Measurements from ENCODE around the gene PAFAH2. TPM values are rescaled to one million over a fixed set of nuclear protein-coding genes. Genes with fewer than 3 reads are reported as not detected.

PAFAH2 gene
- total and polyA plus RNA-seq, 2 of the 8 experiments (the other 6 are each of a cell fraction or from before 2014, with no cell fraction given), result 7.7 to 9.3 TPM

DNA sequence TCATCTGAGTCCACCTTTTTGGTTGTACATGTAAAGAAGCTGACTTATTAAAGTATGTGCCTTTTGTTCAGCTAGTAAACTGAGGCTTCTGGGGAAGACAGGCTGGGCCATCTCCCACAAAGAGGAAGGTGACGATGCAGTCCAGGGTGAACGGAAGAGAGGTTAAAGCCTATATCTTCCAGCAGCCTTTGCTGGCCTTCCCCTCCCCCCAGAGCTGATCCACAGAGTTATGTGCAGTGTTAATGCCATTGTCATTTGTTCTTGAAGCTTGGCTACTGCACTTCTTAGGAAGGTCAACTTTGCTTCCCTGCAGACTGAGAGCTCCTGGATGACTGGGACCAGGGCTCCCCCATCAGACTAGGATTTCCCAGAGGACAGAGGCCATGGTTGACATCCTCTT, 45.9 kb upstream of the PAFAH2 start:
- Histone ChIP-seq H3K9me3 (ENCODE audit: insufficient read depth in 2 of 2, low read depth in 1 of 2, low read length in 1 of 2) (no peaks in the 10 kb centered on the region), H4K91ac (replicated peaks; ENCODE audit: insufficient read length, low read length) (no peak overlapping the region), H3K56ac (replicated peaks; ENCODE audit: insufficient read length, low read depth, low read length) (no peak overlapping the region)
- TF ChIP-seq SIRT6 (IDR thresholded peaks at IDR 0.05; ENCODE audit: low read length), result no peak
- TF ChIP-seq JUN (IDR thresholded peaks at IDR 0.05; ENCODE audit: low read depth, low read length), result no peak
- TF ChIP-seq TBP (IDR thresholded peaks at IDR 0.05; ENCODE audit: low read depth, low read length), result no peak
- no peak for TF ChIP-seq ASH2L (IDR thresholded peaks at IDR 0.05; ENCODE audit: low read length)
- TF ChIP-seq ZNF274 (IDR thresholded peaks at IDR 0.05; ENCODE audit: borderline replicate concordance, extremely low read depth, low read length), result no peak
- no peak for TF ChIP-seq CREB1 (IDR thresholded peaks at IDR 0.05)
- TF ChIP-seq CBX5 (IDR thresholded peaks at IDR 0.05; ENCODE audit: low read depth, low read length), result no peak
- TF ChIP-seq EP300 (IDR thresholded peaks at IDR 0.05; ENCODE audit: borderline replicate concordance in 1 of 2, low read depth in 2 of 2, low read length in 2 of 2), result no peak
- TF ChIP-seq BRCA1 (IDR thresholded peaks at IDR 0.05; ENCODE audit: low read depth, low read length), result no peak
- no peak for TF ChIP-seq SAP30 (IDR thresholded peaks at IDR 0.05; ENCODE audit: insufficient read depth, insufficient replicate concordance, low read length)

More for the DNA sequence above, 45.9 kb upstream of the PAFAH2 start:
- H2BK12ac ChIP-seq (ENCODE audit: low read depth, low read length), result no peak overlapping the region
- no peak overlapping the region for H2BK15ac ChIP-seq (ENCODE audit: low read length)
- H3K79me2 ChIP-seq (ENCODE audit: control insufficient read depth in 1 of 2, insufficient read depth in 2 of 2, low read length in 2 of 2), result no peaks in the 10 kb centered on the region
- FAIRE-seq, result no peak
- no peak overlapping the region for H3K4me3 ChIP-seq (ENCODE audit: extremely low read depth in 1 of 4, insufficient read depth in 2 of 4, low read depth in 3 of 4, low read length in 4 of 4)
- H3K9ac ChIP-seq (replicated peaks in 1 of 4; ENCODE audit: extremely low read depth in 1 of 4, low read depth in 3 of 4, low read length in 3 of 4), result no peak overlapping the region
- H3K79me1 ChIP-seq (ENCODE audit: low read depth, low read length), result no peaks in the 10 kb centered on the region
- 53% methylated on average over 2 of the region's 2 CpGs; no CpG with 5 or more reads in 1 of the 2 experiments for WGBS, 2 experiments (ENCODE audit: extremely low coverage in 1 of 2, insufficient coverage in 1 of 2, insufficient read length in 1 of 2, insufficient replicate concordance in 2 of 2, low coverage in 1 of 2, low lambda C conversion rate in 2 of 2, missing lambda C conversion rate in 1 of 2)
- no peak overlapping the region for H3K4me2 ChIP-seq (ENCODE audit: insufficient read depth in 1 of 2, low read depth in 2 of 2, low read length in 2 of 2)
- H3K27ac ChIP-seq (ENCODE audit: low read depth, low read length), result no peak overlapping the region
- H3K23me2 ChIP-seq (ENCODE audit: low read depth, low read length), result peaks cover 10% of the 10 kb centered on the region; the same call in 1 of the 2 replicates
- H3K18ac ChIP-seq (ENCODE audit: extremely low read depth, low read length), result no peak overlapping the region
- H4K8ac ChIP-seq (ENCODE audit: extremely low read depth, insufficient read depth, low read length), result no peak overlapping the region
- peaks cover 2% of the 10 kb centered on the region in 2 experiments for H4K20me1 ChIP-seq (replicated peaks in 1 of 2; ENCODE audit: control insufficient read depth in 1 of 2, insufficient read depth in 2 of 2, low read length in 2 of 2)
- H2AK5ac ChIP-seq (ENCODE audit: low read depth, low read length), result no peak overlapping the region
- ChIA-PET CTCF (ENCODE audit: partially characterized antibody) (interaction anchor here (0.6 to 5.6 kb wide), 13 partner anchors 8 to 1049 kb away, joined by 3 to 44 read pairs (median 3); no protein-coding TSS in a partner anchor), POLR2A (ENCODE audit: partially characterized antibody) (interaction anchor here (0.9 to 3.1 kb wide), 3 partner anchors 11 to 63 kb away, joined by 3 to 11 read pairs (median 4); partner anchors contain the start of gene EXTL1)
- peaks cover 0 to 8% (median 5%) of the 10 kb centered on the region in 4 experiments; a peak in 3 of 7 replicates for H3K4me1 ChIP-seq (replicated peaks in 1 of 4; ENCODE audit: control insufficient read depth in 3 of 4, insufficient read depth in 4 of 4, low read length in 3 of 4)
- H2BK5ac ChIP-seq (ENCODE audit: low read depth, low read length), result no peak overlapping the region
- no peak overlapping the region for H2BK20ac ChIP-seq (ENCODE audit: low read length)
- H3K36me3 ChIP-seq (ENCODE audit: control insufficient read depth in 2 of 4, insufficient read depth in 4 of 4, low read length in 3 of 4), result no peaks in the 10 kb centered on the region; a peak in 1 of 8 replicates
- H2AFZ ChIP-seq (ENCODE audit: low read length), result no peak overlapping the region
- H2BK120ac ChIP-seq (replicated peaks; ENCODE audit: low read depth, low read length), result no peak overlapping the region
- H3K14ac ChIP-seq (ENCODE audit: insufficient read length), result no peak overlapping the region
- no peak overlapping the region for H4K5ac ChIP-seq (ENCODE audit: insufficient read length, low read depth, low read length)
- no peak overlapping the region for H3K4ac ChIP-seq (replicated peaks; ENCODE audit: insufficient read length, low read depth, low read length)
- no peak for DNase-seq (ENCODE audit: low read depth in 1 of 2, low spot score in 2 of 2)
- no peak overlapping the region for H3K23ac ChIP-seq (ENCODE audit: insufficient read length)
- H3K27me3 ChIP-seq (replicated peaks in 1 of 4; ENCODE audit: control insufficient read depth in 3 of 4, extremely low read depth in 1 of 4, insufficient read depth in 3 of 4, low read length in 3 of 4), result peaks cover 31 to 68% (median 57%) of the 10 kb centered on the region in 4 experiments

All from H1 (cell line).